Measurements from ENCODE around the gene ABCA9. TPM values are rescaled to one million over a fixed set of nuclear protein-coding genes. Genes with fewer than 3 reads are reported as not detected.
"Not testable (repeated sequence)": the region's sequence is repeated elsewhere in the genome, so short reads cannot be mapped to it uniquely, and the experiment has no call there.

ABCA9 gene
- polyA plus RNA-seq (ENCODE audit: insufficient read length in 3 of 3), result 1 to 10 TPM; 1.6 to 2.4 (median 1.9) TPM

DNA sequence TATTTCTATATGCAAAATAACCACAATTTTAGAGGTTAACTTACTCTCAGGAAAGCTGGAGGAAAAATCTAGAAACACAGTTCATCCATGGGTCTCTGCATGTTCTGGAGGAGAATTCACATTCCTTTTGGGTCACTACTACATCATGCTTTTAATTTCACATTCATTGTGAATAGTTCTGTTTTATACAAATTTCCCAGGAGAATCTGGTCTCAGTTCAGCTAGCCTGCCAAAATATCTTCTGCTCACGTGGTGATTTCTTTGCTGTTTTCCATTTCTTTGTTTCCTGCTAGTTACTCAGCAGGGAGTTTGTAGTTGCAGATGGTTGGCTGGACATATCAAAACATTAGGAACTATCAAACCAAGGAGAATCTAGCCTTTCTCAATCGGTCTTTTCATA, at the start of gene ABCA9:
TSS of gene ABCA9 (minus strand) at position 106 of the 400 bp plus-strand sequence. CDS start 9,801 bp downstream, outside the sequence.
- DNase-seq (ENCODE audit: low read depth in 3 of 3, low spot score in 2 of 3), result no peak

- DNase-seq (ENCODE audit: low read depth in 3 of 3, low spot score in 2 of 3), result no peak
These were observed 45.4 kb upstream of the ABCA9 start for GRCh38 chr17:69105907-69106730.

DNA sequence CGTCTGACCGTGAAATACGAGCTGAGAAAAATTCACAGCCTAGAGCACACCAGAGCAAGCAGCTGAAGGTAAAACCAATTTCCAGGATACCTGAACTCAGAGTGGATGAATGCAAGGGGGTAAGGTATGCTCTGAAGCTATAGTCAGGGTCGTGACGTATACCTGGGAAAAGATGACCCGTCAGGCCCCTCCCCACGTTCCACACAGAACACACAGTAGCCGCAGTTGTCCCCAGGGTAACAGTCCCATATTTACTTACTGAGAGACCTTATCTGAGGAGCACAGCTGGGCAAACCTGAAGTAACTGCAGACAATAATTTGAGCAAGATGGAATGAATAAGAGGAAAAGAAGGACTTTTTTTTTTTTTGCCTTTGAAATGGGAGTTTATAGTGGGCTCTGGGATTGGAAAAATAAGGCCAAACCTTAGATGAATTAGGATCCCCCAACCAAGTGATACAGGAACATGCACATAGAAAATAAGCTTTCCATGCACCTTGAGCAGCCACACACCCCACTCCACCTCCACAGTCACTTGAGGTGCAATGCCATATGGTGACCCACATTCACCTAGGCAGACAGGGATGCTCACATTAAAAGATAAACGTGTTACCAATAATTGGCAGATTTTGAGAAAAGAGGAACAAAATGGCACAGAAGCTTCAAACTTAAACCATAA, 43.0 kb upstream of the ABCA9 start:
- no peak for DNase-seq (ENCODE audit: low read depth in 3 of 3, low spot score in 2 of 3)

GRCh38 chr17:69098625-69099024, 37.9 kb upstream of the ABCA9 start:
- no peak for DNase-seq (ENCODE audit: low read depth in 3 of 3, low spot score in 2 of 3)

- DNase-seq (ENCODE audit: low read depth in 3 of 3, low spot score in 2 of 3), result no peak
These were observed 35.8 kb upstream of the ABCA9 start for GRCh38 chr17:69096541-69096940.

DNA sequence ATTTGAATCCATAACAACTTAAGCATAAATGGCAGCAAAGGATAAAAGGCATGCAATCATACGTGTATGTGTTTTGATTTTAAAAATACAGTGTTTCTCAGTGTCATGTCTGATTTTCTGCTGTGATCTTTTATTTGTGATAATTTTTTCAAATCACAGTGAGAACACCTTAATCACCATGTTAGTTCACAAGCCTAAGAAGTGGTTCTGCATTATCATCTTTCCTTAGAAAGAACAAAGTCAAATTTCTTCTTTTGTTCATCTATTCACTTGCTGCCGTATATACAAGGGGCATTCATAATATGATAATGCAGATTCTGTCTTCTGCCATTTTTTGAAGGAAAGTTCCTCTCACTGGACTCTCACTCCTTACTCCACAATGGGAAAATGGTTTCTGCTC, 33.3 kb upstream of the ABCA9 start:
- DNase-seq (ENCODE audit: low read depth in 3 of 3, low spot score in 2 of 3), result no peak

GRCh38 chr17:69093279-69093789, 32.6 kb upstream of the ABCA9 start:
- DNase-seq (ENCODE audit: low read depth in 3 of 3, low spot score in 2 of 3), result no peak

GRCh38 chr17:69090365-69090764, 29.6 kb upstream of the ABCA9 start:
- DNase-seq (ENCODE audit: low read depth in 3 of 3, low spot score in 2 of 3), result no peak

GRCh38 chr17:69088643-69089200, 28.0 kb upstream of the ABCA9 start:
- no peak for DNase-seq (ENCODE audit: low read depth in 3 of 3, low spot score in 2 of 3)

- no peak for DNase-seq (ENCODE audit: low read depth in 3 of 3, low spot score in 2 of 3)
These were observed 25.9 kb upstream of the ABCA9 start for GRCh38 chr17:69086641-69087040.

DNA sequence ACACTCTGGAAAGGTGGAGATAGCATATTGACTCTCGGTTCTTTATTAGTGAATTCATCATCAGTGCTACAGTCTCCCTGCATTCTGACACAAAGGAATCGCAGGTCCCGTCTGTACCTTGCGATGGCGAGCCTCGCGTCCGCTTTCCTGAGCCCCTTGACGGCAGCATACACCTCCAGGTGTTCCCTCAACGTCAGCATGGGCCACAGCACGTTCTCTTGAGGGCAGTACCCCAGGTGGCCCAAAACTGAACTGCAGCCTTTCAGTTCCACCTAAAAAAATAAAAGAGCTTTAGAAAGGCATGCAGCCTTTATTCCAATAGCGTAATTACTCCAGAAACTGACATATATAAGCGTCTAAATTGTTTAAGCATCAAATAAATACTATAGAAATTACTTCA, 24.2 kb upstream of the ABCA9 start:
- no peak for DNase-seq (ENCODE audit: low read depth in 3 of 3, low spot score in 2 of 3)

DNA sequence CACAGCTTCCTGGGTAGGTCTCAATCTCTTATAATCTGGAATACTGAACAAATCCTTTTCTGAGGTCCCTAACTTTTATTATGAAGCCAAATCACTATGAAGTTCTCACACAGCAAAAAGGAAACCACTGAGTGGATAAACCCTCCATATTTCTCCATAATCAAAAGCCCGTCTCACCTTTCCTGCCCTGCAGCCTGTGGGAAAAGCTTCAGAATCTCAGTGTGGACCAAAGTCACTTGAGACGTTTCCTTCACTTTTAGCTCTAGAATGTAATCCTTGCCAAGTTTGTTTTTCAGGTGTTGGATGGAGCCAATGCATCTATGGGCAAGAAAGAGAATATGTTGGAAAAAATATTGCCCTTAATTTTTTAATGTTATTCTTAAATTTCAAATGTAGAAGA, 22.0 kb upstream of the ABCA9 start:
- no peak for DNase-seq (ENCODE audit: low read depth in 3 of 3, low spot score in 2 of 3)

DNA sequence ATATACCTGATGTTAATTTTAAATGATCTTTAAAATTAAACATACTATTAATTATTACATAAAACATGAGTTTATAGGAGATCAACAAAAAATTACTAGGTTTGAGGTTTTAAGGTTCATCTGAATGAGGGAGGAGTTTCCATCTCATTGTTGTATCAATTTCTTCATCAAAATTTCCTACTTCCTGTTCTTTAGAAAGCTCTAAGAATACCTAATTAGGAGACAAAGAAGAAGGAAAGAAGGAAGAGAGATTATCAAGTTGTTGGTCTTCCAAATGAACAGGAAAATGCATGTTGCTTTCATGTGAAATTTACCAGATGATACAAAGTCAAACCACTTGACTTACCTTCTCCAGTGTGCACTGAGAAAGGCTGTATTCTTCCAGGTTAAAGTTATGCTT, 18.1 kb upstream of the ABCA9 start:
- no peak for DNase-seq (ENCODE audit: low read depth in 3 of 3, low spot score in 2 of 3)

- DNase-seq (ENCODE audit: low read depth in 3 of 3, low spot score in 2 of 3), result no peak
These were observed 15.1 kb upstream of the ABCA9 start for GRCh38 chr17:69075823-69076222.

DNA sequence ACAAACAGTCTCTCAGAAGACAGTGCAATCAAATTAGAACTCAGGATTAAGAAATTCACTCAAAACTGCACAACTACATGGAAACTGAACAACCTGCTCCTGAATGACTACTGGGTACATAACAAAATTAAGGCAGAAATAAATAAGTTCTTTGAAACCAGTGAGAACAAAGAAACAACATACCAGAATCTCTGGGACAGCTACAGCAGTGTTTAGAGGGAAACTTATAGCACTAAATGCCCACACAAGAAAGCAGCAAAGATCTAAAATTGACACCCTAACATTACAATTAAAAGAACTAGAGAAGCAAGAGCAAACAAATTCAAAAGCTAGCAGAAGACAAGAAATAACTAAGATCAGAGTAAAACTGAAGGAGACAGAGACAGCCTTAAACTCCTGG, 12.7 kb upstream of the ABCA9 start:
- not testable (repeated sequence) for DNase-seq (ENCODE audit: low read depth in 3 of 3, low spot score in 2 of 3)

DNA sequence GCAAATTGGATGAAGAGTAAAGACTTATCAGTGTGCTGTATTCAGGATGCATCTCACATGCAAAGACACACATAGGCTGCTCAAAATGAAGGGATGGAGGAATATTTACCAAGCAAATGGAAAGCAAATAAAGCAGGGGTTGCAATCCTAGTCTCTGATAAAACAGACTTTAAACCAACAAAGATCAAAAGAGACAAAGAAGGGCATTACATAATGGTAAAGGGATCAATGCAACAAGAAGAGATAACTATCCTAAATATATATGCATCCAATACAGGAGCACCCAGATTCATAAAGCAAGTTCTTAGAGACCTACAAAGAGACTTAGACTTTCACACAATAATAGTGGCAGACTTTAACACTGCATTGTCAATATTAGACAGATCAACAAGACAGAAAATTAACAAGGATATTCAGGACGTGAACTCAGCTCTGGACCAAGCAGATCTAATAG, 12.1 kb upstream of the ABCA9 start:
- not testable (repeated sequence) for DNase-seq (ENCODE audit: low read depth in 3 of 3, low spot score in 2 of 3)

DNA sequence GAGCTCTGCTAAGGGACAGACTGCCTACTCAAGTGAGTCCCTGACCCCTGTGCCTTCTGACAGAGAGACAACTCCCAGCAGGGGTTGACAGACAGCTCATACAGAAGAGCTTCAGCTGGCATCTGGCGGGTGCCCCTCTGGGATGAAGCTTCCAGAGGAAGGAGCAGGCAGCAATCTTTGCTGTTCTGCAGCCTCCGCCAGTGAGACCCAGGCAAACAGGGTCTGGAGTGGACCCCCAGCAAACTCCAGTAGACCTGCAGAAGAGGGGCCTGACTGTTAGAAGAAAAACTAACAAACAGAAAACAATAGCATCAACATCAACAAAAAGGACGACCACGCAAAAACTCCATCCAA, 10.5 kb upstream of the ABCA9 start:
- DNase-seq (ENCODE audit: low read depth in 3 of 3, low spot score in 2 of 3), result not testable (repeated sequence)

GRCh38 chr17:69070378-69071232, 9.9 kb upstream of the ABCA9 start:
- DNase-seq (ENCODE audit: low read depth in 3 of 3, low spot score in 2 of 3), result not testable (repeated sequence)

- DNase-seq (ENCODE audit: low read depth in 3 of 3, low spot score in 2 of 3), result no peak
These were observed 8.6 kb upstream of the ABCA9 start for GRCh38 chr17:69069226-69069750.

Measured in right renal cortex interstitium (tissue), 3 donors.